ENCODE data around the gene SIRPD.

DNA sequence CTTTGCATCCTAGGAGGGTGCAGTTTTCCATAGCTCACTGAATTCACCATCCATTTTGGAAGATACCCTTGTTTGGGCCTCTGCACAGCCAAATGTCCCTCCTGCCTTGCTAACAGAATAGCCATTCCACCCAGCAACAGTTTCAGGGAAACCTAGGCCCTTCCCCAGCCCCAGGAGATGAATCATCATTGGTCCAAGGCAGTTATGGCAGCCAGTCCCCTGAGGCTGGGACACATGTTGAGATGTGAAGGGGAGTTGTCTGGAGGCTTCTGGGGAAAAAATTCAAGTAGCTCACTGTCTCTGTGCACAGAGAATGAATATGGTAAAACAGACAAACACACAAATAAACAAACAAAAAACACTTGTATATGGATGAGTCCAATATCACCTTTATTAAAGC, 48.9 kb downstream of the SIRPD start:
- TF ChIP-seq, protein P1, sequence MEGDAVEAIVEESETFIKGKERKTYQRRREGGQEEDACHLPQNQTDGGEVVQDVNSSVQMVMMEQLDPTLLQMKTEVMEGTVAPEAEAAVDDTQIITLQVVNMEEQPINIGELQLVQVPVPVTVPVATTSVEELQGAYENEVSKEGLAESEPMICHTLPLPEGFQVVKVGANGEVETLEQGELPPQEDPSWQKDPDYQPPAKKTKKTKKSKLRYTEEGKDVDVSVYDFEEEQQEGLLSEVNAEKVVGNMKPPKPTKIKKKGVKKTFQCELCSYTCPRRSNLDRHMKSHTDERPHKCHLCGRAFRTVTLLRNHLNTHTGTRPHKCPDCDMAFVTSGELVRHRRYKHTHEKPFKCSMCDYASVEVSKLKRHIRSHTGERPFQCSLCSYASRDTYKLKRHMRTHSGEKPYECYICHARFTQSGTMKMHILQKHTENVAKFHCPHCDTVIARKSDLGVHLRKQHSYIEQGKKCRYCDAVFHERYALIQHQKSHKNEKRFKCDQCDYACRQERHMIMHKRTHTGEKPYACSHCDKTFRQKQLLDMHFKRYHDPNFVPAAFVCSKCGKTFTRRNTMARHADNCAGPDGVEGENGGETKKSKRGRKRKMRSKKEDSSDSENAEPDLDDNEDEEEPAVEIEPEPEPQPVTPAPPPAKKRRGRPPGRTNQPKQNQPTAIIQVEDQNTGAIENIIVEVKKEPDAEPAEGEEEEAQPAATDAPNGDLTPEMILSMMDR (conservative IDR thresholded peaks at IDR 0.05; ENCODE audit: low read length): no peak
- no peak for TF ChIP-seq EZH2phosphoT487 (IDR thresholded peaks at IDR 0.05; ENCODE audit: borderline replicate concordance)

Data from Loucy (cell line).